Activated CD8-positive, alpha-beta memory T cell treated with anti-CD3 and anti-CD28 coated beads, Interleukin-2, amount 50 U/mL, for 24 hours (primary cell): ENCODE data around the gene PCDHGB5.
"Not testable (repeated sequence)": the region's sequence is repeated elsewhere in the genome, so short reads cannot be mapped to it uniquely, and the experiment has no call there.

Experiments
- DNase-seq: peaks from one replicate; pipeline ENCODE4 v3.0.0-alpha.2; 2020; ENCODE audit errors: extremely low read depth

PCDHGB5 gene

DNA sequence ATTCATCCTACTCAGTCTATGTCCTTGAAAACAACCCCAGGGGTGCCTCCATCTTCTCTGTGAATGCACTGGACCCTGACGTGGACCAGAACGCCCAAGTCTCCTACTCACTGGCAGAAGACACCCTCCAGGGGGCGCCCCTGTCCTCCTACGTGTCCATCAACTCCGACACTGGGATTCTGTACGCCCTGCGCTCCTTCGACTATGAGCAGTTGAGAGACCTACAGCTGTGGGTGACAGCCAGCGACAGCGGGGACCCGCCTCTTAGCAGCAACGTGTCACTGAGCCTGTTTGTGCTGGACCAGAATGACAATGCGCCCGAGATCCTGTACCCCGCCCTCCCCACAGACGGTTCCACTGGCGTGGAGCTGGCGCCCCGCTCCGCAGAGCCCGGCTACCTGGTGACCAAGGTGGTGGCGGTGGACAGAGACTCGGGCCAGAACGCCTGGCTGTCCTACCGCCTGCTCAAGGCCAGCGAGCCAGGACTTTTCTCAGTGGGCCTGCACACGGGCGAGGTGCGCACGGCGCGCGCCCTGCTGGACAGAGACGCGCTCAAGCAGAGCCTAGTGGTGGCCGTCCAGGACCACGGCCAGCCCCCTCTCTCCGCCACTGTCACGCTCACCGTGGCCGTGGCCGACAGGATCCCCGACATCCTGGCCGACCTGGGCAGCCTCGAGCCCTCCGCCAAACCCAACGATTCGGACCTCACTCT lies 22.1 kb upstream of the PCDHGB5 start:
- DNase-seq = not testable (repeated sequence)

DNA sequence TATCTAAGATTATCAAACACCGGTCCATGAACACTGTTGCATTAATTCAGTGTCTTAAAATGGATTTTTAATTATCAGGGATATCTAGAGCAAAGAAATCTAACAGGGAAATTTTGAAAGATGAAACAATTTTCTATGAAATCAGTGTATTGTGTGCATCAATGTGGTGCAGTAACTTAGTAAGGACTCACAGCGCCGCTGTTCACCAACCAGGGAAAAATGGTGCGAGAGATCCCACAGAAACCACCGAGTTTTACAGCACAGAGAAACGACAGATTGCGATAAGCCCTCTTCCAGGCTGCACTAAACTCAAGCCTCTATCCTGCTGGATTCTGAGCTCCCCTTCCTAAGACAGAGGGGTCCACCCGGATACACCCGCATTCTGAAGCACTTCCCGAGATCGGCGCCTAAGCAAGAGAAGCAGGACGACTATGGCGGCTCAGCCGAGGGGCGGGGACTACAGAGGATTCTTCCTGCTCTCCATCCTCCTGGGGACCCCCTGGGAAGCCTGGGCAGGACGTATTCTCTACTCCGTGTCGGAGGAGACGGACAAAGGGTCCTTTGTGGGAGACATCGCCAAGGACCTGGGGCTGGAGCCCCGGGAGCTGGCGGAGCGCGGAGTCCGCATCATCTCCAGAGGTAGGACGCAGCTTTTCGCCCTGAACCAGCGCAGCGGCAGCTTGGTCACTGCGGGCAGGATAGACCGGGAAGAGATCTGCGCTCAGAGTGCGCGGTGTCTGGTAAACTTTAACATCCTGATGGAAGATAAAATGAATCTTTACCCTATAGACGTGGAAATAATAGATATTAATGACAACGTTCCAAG lies 15.1 kb upstream of the PCDHGB5 start, which contains the start of gene PCDHGA7:
Gene PCDHGA7, plus strand, starts transcription at position 274 of the 826 bp plus-strand sequence. Its CDS starts 158 bp downstream, at position 432.
- DNase-seq = no peak

DNA sequence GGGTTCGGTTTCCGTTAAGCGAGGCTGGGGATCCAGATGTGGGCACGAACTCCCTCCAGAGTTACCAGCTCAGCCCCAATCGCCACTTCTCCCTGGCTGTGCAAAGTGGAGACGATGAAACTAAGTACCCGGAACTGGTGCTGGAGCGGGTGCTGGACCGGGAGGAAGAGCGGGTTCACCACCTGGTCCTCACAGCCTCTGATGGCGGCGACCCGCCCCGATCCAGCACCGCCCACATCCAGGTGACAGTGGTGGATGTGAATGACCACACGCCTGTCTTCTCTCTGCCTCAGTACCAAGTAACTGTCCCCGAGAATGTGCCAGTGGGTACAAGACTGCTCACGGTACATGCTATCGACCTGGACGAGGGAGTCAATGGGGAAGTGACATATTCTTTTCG lies 14.4 kb upstream of the PCDHGB5 start:
- no peak for DNase-seq

DNA sequence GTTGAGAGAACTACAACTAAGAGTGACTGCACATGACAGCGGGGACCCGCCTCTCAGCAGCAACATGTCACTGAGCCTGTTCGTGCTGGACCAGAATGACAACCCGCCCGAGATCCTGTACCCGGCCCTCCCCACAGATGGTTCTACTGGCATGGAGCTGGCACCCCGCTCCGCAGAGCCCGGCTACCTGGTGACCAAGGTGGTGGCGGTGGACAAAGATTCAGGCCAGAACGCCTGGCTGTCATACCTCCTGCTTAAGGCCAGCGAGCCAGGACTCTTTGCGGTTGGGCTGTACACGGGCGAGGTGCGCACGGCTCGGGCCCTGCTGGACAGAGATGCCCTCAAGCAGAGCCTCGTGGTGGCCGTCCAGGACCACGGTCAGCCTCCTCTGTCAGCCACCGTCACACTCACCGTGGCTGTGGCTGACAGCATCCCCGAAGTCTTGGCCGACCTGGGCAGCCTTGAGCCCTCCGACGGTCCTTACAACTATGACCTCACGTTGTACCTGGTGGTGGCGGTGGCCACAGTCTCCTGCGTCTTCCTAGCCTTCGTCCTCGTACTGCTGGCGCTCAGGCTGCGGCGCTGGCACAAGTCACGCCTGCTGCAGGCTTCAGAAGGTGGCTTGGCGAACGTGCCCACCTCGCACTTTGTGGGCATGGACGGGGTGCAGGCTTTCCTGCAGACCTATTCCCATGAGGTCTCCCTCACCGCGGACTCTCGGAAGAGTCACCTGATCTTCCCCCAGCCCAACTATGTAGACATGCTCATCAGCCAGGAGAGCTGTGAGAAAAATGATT lies 13.1 kb upstream of the PCDHGB5 start:
- DNase-seq = no peak

DNA sequence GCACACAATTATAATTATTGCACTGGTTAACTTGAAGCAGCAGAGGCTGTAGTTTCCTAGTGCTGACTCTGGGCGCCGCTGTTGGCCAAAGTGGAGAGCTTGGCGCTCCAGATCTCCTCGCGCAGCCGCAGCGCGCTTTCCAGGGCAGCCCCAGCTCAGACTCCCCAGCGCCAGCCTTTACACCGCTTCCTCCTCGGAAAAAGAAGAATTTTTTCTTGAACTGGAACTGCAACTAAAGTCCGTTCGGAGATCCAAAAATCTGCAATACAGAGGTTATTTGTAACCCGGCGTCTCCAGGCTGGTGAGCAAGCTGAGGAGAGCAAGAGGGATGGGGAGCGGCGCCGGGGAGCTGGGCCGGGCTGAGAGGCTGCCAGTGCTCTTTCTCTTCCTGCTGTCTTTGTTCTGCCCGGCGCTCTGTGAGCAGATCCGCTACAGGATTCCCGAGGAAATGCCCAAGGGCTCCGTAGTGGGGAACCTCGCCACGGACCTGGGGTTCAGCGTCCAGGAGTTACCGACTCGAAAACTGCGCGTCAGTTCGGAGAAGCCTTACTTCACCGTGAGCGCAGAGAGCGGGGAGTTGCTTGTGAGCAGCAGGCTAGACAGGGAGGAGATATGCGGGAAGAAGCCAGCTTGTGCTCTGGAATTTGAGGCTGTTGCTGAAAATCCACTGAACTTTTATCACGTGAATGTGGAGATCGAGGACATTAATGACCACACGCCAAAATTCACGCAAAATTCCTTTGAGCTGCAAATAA lies 10.0 kb upstream of the PCDHGB5 start, which contains the start of gene PCDHGB4:
Gene PCDHGB4, plus strand, starts transcription at position 142 of the 755 bp plus-strand sequence. Its CDS starts 187 bp downstream, at position 329.
- not testable (repeated sequence) for DNase-seq

DNA sequence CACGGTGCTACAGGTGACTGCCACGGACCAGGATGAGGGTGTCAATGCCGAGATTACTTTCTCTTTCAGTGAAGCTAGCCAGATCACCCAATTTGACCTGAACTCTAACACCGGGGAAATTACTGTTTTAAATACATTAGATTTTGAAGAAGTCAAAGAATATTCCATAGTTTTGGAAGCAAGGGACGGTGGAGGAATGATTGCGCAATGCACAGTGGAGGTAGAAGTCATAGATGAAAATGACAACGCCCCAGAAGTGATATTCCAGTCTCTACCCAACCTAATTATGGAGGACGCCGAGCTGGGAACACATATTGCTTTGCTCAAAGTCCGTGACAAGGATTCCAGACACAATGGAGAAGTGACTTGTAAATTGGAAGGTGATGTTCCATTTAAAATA lies 9.1 kb upstream of the PCDHGB5 start:
- DNase-seq = no peak

DNA sequence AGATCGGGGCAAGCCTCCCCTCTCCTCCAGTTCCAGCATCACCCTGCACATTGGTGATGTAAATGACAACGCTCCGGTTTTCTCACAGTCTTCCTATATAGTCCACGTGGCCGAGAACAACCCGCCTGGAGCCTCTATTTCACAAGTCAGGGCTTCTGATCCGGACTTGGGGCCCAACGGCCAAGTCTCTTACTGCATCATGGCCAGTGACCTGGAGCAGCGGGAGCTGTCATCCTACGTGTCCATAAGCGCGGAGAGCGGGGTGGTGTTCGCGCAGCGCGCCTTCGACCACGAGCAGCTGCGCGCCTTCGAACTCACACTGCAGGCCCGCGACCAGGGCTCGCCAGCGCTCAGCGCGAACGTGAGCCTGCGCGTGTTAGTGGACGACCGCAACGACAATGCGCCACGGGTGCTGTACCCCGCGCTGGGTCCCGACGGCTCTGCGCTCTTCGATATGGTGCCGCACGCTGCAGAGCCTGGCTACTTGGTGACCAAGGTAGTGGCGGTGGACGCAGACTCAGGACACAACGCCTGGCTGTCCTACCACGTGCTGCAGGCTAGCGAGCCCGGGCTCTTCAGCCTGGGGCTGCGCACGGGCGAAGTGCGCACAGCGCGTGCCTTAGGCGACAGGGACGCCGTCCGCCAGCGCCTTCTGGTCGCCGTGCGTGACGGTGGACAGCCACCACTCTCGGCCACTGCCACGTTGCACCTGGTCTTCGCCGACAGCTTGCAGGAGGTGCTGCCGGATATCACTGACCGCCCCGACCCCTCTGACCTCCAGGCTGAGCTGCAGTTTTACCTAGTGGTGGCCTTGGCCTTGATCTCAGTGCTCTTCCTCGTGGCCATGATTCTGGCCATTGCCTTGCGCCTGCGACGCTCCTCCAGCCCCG lies 8.3 kb upstream of the PCDHGB5 start:
- no peak for DNase-seq

DNA sequence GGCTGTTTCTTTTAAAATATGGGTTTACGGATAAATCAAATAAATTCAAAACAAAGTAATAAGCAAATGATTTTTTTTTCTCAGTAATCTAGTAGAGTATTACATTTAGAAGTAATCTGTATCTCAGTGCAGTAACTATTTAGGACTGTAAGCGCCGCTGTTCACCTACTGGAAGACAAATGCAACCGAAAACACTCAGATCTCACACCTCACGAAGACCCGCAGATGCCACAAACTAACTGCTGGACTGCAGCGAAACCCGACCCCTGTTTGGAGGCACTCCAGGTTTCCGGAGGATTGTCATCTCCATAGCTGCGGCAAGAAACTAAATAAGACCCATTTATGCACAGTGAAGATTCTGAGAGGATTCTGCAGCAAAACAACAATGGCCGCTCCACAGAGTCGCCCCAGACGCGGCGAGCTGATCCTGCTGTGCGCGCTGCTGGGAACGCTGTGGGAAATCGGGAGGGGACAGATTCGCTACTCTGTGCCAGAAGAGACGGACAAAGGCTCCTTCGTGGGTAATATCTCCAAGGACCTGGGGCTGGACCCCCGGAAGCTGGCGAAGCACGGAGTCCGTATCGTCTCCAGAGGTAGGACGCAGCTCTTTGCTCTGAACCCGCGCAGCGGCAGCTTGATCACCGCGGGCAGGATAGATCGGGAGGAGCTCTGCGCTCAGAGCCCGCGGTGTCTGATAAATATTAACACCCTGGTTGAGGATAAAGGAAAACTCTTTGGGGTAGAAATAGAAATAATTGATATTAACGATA lies 5.1 kb upstream of the PCDHGB5 start, which contains the start of gene PCDHGA8:
Gene PCDHGA8, plus strand, starts transcription at position 205 of the 770 bp plus-strand sequence. Its CDS starts 181 bp downstream, at position 386.
- no peak for DNase-seq

DNA sequence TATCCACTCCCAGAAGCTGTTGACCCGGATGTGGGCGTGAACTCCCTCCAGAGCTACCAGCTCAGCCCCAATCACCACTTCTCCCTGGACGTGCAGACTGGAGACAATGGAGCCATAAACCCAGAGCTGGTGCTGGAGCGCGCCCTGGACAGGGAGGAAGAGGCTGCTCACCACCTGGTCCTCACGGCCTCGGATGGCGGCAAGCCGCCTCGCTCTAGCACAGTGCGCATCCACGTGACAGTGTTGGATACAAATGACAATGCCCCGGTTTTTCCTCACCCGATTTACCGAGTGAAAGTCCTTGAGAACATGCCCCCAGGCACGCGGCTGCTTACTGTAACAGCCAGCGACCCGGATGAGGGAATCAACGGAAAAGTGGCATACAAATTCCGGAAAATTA lies 4.5 kb upstream of the PCDHGB5 start:
- DNase-seq = no peak

DNA sequence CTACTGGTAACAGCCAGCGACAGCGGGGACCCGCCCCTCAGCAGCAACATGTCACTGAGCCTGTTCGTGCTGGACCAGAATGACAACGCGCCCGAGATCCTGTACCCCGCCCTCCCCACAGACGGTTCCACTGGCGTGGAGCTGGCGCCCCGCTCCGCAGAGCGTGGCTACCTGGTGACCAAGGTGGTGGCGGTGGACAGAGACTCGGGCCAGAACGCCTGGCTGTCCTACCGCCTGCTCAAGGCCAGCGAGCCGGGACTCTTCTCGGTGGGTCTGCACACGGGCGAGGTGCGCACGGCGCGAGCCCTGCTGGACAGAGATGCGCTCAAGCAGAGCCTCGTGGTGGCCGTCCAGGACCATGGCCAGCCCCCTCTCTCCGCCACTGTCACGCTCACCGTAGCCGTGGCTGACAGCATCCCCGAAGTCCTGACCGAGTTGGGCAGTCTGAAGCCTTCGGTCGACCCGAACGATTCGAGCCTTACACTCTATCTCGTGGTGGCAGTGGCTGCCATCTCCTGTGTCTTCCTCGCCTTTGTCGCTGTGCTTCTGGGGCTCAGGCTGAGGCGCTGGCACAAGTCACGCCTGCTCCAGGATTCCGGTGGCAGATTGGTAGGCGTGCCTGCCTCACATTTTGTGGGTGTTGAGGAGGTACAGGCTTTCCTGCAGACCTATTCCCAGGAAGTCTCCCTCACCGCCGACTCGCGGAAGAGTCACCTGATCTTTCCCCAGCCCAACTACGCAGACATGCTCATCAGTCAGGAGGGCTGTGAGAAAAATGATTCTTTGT lies 3.2 kb upstream of the PCDHGB5 start:
- not testable (repeated sequence) for DNase-seq

DNA sequence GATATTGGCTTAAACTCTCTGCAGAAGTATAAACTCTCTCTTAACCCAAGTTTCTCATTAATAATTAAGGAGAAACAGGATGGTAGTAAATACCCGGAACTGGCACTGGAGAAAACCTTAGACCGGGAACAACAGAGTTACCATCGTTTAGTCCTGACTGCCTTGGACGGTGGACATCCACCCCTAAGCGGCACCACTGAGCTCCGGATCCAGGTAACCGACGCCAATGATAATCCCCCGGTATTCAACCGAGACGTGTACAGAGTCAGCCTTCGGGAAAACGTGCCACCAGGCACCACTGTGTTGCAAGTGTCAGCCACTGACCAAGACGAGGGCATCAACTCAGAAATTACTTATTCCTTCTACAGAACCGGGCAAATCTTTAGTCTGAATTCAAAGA lies 861 bp downstream of the PCDHGB5 start:
- no peak for DNase-seq

DNA sequence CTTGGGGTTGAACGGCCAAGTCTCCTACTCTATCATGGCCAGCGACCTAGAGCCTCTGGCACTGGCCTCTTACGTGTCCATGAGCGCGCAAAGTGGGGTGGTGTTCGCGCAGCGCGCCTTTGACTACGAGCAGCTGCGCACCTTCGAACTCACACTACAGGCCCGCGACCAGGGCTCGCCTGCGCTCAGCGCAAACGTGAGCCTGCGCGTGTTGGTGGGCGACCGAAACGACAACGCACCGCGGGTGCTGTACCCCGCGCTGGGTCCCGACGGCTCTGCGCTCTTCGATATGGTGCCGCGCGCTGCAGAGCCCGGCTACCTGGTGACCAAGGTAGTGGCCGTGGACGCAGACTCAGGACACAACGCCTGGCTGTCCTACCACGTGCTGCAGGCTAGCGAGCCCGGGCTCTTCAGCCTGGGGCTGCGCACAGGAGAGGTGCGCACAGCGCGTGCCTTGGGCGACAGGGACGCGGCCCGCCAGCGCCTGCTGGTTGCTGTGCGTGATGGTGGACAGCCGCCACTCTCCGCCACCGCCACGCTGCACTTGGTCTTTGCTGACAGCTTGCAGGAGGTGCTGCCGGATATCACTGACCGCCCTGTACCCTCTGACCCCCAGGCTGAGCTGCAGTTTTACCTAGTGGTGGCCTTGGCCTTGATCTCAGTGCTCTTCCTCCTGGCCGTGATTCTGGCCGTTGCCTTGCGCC lies 2.0 kb downstream of the PCDHGB5 start:
- no peak for DNase-seq

DNA sequence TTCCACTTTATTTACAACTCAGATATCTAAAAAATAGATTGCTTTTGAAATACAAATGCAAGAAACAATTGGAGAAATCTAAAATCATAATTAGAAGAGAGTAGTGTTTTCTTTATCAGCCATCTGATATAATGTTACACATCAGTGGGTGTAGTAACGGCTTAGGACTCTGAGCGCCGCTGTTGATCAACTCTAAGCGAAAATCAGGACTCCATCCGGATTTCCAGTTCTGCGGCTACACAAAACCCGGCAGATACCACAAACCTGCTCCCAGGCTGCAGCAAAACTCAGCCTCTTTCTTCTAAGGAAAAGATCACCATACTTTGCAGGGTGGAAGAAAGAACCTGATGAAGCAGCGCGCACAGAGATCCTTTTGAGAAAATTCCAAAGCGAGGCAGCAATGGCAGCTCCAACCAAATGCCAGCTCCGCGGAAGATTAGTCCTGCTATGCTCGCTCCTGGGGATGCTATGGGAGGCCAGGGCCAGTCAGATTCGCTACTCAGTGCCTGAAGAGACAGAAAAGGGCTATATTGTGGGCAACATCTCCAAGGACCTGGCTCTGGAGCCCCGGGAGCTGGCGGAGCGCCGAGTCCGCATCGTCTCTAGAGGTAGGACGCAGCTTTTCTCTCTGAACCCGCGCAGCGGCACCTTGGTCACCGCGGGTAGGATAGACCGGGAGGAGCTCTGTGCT lies 5.0 kb downstream of the PCDHGB5 start, which contains the start of gene PCDHGA9:
Gene PCDHGA9, plus strand, starts transcription at position 226 of the 691 bp plus-strand sequence. Its CDS starts 175 bp downstream, at position 401.
- no peak for DNase-seq

DNA sequence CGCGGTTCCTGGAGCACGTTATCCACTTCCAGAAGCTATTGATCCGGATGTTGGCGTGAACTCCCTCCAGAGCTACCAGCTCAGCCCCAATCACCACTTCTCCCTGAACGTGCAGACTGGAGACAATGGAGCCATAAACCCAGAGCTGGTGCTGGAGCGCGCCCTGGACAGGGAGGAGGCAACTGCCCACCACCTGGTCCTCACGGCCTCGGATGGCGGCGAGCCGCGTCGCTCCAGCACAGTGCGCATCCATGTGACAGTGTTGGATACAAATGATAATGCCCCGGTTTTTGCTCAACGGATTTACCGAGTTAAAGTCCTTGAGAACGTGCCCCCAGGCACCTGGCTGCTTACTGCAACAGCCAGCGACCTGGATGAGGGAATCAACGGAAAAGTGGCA lies 5.6 kb downstream of the PCDHGB5 start:
- DNase-seq = no peak

DNA sequence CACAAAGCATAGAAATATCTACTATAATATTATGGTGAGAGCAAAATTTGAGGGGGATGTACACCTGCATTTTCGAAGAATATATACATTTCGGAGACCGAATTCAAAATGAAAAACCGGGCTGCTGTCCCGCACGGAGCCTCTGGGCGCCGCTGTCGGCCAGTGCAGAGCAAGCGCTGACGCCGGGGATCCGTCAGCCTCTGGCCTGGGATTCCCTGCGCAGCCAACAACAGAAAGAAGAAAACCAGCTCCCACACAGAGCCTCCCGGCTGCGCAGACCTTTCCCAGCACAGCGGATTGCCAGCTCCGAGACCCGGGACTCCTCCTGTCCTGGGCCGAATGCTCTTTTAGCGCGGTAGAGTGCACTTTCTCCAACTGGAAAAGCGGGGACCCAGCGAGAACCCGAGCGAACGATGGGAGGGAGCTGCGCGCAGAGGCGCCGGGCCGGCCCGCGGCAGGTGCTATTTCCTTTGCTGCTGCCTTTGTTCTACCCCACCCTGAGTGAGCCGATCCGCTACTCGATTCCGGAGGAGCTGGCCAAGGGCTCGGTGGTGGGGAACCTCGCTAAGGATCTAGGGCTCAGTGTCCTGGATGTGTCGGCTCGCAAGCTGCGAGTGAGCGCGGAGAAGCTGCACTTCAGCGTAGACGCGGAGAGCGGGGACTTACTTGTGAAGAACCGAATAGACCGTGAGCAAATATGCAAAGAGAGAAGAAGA lies 10.2 kb downstream of the PCDHGB5 start, which contains the start of gene PCDHGB6:
Gene PCDHGB6, plus strand, starts transcription at position 232 of the 716 bp plus-strand sequence. Its CDS starts 182 bp downstream, at position 414.
- not testable (repeated sequence) for DNase-seq

DNA sequence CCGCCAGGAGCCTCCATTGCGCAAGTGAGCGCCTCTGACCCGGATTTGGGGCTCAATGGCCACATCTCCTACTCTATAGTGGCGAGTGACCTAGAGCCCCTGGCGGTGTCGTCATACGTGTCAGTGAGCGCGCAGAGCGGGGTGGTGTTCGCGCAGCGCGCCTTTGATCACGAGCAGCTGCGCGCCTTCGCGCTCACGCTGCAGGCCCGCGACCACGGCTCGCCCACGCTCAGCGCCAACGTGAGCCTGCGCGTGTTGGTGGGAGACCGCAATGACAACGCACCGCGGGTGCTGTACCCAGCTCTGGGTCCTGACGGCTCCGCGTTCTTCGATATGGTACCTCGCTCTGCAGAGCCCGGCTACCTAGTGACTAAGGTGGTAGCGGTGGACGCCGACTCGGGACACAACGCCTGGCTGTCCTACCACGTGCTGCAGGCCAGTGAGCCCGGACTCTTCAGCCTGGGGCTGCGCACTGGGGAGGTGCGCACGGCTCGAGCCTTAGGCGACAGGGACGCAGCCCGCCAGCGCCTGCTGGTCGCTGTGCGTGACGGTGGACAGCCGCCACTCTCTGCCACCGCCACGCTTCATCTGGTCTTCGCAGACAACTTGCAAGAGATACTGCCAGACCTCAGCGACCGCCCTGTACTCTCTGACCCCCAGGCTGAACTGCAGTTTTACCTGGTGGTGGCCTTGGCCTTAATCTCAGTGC lies 12.0 kb downstream of the PCDHGB5 start:
- no peak for DNase-seq
